Astrocyte of the spinal cord (primary cell): Measurements from ENCODE around the gene CAMK2A.

ENCODE experiments used
- DNase-seq: peaks from one replicate; pipeline ENCODE4 v3.0.0; 2011; ENCODE audit warnings: low read depth, low spot score
- H3K4me3 ChIP-seq: 2 replicates; pipeline ENCODE4 v1.5.1; 2011; ENCODE audit warnings: low read depth, mild to moderate bottlenecking, low read length, moderate library complexity
- CTCF ChIP-seq: IDR thresholded peaks from 2 replicates; pipeline ENCODE4 v1.5.1; 2012; ENCODE audit warnings: low read depth, mild to moderate bottlenecking, low read length, inconsistent platforms
- in situ Hi-C: cut with HindIII; loops from 2 replicates; pipeline ENCODE4 v1.10.0; 2017; ENCODE audit warnings: low sequenced_read_pairs

Gene CAMK2A

GRCh38 chr5:150265870-150266383, 23.6 kb downstream of the CAMK2A start:
- TF ChIP-seq CTCF = no peak
- DNase-seq = no peak
- no peak overlapping the region for H3K4me3 ChIP-seq
- in situ Hi-C loops = no loop called here

- no peak for DNase-seq
- H3K4me3 ChIP-seq = no peak overlapping the region
- in situ Hi-C loops = no loop called here
- TF ChIP-seq CTCF = no peak
Measured at GRCh38 chr5:150264667-150265603, 24.6 kb downstream of the CAMK2A start.

GRCh38 chr5:150263801-150264621, 25.6 kb downstream of the CAMK2A start:
- TF ChIP-seq CTCF = no peak
- in situ Hi-C loops = no loop called here
- H3K4me3 ChIP-seq = no peak overlapping the region
- DNase-seq = peak; percentile 89

- in situ Hi-C loops = no loop called here
- TF ChIP-seq CTCF = no peak
- H3K4me3 ChIP-seq = no peak overlapping the region
- DNase-seq = no peak
Measured at GRCh38 chr5:150263375-150263775, 26.2 kb downstream of the CAMK2A start.

GRCh38 chr5:150262502-150262901, 27.1 kb downstream of the CAMK2A start:
- no peak for TF ChIP-seq CTCF
- in situ Hi-C loops = no loop called here
- DNase-seq = no peak
- H3K4me3 ChIP-seq = no peak overlapping the region

- no peak for DNase-seq
- in situ Hi-C loops = no loop called here
- no peak for TF ChIP-seq CTCF
- H3K4me3 ChIP-seq = no peak overlapping the region
Measured at GRCh38 chr5:150261231-150261630, 28.3 kb downstream of the CAMK2A start.
